NCI-H1694 (cell line): ENCODE data around the gene NUDCD3.

Experiments
- DNase-seq: peaks from one replicate; lab custom pipeline; 2025; lab: John Stamatoyannopoulos, UW

Gene NUDCD3

GRCh38 chr7:44400033-44400511 is 90.4 kb downstream of the NUDCD3 start:
- no peak for DNase-seq

DNA sequence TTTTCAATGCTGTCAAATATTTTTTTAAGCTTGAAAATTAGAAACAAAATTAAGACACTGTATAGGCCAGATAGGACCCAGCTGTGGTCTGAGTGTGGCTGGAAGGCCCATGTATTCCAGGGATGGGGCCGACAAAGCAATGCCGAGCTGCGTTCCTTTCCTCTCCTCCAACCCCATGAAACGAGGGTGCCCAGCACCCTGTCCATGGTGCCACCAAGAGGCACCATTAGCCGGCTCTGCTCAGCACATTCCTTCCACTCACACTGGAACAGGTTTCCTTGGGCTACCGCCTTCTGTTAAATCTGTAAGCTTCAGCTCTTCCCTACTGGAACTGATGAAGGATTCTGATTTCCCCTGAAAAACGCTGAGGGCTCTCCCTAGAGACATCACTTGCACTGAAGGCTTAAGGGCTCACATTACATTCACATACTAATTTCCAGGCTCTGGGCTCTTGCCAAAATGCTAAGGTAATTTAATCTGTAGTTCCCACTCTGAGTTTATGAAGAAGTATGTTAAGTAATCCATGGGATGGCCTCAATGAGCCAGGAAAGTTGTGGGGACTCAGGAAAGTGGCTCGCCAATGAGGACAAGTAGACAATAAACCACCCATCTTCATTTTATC is 91.4 kb downstream of the NUDCD3 start:
- no peak for DNase-seq

GRCh38 chr7:44398511-44398911 is 91.9 kb downstream of the NUDCD3 start:
- no peak for DNase-seq

DNA sequence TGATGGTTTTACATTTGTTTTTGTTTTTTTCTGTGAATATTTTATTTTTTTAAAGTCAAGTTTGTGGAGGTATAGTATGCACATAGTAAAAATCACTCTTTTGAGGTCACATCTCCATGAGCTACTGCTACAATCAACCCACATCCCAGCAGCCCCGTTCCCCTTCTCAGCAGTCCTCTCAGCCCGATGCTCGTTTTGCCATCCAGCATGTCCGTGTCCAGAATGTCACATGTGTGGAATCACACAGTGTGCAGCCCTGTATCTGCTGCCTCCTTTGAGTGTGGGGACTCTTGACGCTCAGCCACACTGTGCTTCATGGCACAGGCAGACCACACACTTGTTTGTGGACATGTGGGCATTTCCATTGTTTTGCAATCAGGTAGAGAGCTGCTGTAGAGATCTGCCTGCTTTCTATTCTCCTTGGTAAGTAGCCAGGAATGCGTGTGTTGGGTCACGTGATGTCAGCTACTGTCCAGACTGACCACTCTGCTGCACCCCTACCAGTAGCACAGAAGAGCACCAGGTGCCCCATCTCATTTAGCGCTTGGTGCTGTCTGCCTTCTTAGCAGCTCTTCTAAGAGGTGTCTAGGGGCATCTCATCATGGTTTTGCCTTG is 93.4 kb downstream of the NUDCD3 start:
- DNase-seq = no peak

GRCh38 chr7:44396496-44396895 is 94.0 kb downstream of the NUDCD3 start:
- DNase-seq = no peak

GRCh38 chr7:44395067-44395466 is 95.4 kb downstream of the NUDCD3 start:
- DNase-seq = no peak

- no peak for DNase-seq
Observed at GRCh38 chr7:44394636-44395035, 95.8 kb downstream of the NUDCD3 start.

- no peak for DNase-seq
Observed at GRCh38 chr7:44394112-44394447, 96.4 kb downstream of the NUDCD3 start.

DNA sequence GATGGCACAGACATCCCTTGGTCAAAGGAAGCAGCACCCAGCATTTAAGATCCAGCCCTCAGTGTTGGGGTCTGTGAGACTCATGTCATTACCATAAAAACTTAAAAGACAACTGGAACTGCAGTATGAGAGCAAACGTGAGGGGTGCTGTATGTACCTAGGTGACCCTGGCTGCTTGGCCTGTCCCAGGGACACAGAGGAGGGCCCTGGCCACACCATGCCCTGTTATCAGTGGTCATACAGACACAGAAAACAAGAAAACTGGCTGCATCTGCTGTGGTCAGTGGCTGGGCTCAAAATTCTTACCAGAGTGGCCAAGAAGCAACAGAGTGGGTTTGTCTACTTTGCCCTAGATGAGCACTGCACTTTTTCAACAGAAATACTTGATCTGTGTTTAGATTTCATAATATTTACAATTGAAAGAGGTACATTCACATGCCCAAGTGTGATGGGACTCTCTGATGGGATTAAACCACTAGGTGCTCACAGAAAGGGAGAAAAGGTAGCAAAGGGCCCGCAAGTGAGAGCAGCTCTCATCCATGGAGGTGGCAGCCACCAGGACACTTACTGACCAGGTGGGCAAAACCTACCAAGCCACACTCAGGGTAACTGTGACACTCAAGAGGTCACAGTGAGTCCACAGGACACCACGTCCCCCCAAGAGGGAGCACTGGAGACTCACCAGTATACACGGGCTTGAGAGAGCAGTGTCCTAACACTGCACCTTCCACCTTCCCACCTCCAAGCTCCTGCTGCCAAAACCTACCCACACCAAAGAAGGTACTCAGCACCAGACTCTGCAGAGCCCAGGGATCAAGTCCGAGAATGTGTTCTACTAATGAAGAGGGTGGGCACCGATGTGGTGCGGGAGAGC is 97.0 kb downstream of the NUDCD3 start:
- DNase-seq = no peak

GRCh38 chr7:44392618-44393010 is 97.8 kb downstream of the NUDCD3 start:
- DNase-seq = no peak

GRCh38 chr7:44391746-44392617 is 98.5 kb downstream of the NUDCD3 start:
- DNase-seq = no peak

DNA sequence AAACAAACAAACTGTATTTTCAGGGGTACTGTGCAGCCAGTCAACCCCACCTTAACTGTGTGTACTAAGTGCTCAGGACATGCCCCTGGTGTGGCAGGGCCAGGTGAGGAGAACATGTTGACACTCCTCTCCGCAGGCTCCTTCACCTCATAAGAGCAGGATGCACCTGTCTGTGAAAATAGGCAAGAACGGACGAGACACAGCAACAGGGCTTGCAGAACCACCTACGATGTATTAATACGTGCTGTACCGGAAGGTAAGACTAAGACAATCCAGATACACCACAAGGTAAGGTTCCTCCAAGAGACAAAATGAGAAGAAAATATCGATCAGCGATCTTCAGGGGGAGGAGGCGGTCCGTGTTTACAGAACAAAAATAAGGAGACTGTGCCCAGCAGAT is 99.3 kb downstream of the NUDCD3 start:
- DNase-seq = no peak

DNA sequence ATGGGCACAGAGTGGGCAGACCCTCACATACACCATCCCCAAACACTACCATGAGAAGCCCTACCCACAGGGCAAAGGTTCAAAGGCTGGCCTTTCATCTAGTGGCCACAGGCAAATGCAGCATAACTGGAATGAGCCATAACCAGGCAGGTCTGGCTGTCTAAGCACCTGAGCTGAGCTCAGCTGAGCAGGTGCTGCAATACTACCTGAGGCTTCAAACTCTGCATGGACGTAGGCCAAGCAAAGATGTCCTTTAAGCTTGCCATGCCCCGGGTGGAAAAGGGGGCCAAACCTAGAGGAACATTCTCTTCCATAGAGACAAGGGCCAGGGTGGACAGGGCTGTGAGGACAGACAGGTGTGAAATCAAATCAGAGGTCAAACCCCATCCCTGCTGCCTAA is 99.8 kb downstream of the NUDCD3 start:
- DNase-seq = no peak

- DNase-seq = peak; percentile 4
Observed at GRCh38 chr7:44388089-44388970, 102.1 kb downstream of the NUDCD3 start.

DNA sequence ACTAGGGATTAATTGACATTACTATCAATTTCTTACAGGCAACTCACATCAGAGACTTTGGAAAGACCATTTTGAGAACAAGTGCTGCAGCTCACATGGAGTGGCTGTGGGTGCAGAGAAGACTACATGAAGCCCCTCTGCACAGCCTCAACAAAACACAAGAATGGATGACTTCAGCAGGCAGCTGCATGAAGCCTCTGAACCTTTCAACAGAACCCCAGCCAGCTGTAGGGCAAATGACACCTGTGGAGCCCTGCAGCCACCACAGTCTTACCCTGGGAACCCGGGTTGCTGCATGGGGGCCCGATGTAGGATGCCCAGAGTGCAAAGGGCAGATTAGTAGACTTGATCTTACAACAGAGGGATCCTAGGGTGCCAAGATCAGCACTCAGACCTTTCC is 103.1 kb downstream of the NUDCD3 start:
- DNase-seq = no peak

DNA sequence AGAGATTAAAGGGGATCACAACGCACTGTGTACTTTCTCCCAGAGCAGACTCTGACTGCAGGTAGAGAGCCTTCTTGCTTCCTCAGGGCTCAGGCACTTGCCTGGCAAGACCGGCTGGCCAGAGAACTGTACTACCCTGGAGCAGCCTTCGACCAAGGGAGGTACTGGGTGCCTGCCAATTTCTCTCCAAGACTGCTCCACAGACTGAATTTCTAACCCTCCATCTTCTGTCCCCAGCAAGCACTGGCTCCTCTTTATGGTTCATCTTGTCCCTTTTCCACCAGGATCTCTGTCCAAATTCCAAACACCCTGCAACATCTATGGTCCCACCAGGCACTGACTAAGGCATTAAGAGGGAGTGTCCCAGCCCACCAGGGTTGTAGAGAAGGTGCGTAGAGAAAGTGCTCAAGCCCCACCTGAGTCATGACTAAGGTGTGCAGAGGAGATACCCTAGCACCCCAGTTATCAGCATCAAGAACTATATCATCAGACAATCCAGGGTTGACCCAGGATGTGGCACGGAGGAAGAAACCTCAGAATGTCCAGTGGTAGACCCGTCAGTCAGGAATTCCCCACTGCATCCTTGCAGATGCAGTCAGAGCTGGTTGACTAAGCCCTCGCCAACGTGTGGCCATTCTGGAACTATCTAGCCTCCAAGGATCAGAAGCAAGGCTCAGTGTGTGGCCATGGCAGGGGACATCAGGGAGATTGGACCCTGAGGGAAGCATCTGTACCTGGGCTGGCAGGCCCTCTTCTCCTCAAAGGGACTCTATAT is 104.1 kb downstream of the NUDCD3 start:
- no peak for DNase-seq

GRCh38 chr7:44385434-44386138 is 104.9 kb downstream of the NUDCD3 start:
- DNase-seq = no peak

GRCh38 chr7:44384586-44385433 is 105.6 kb downstream of the NUDCD3 start:
- DNase-seq = no peak

- DNase-seq = no peak
Observed at GRCh38 chr7:44383566-44383965, 106.9 kb downstream of the NUDCD3 start.
